ENCODE measurements around the gene PLPP4. TPM values are rescaled to one million over a fixed set of nuclear protein-coding genes. Genes with fewer than 3 reads are reported as not detected.

Gene PLPP4
- total RNA-seq, 1 experiment from 2014 or later = not detected

GRCh38 chr10:120465138-120465537 lies 8.1 kb downstream of the PLPP4 start:
- Histone ChIP-seq H3K79me1 (ENCODE audit: insufficient read depth, low read depth, low read length, poor library complexity, severe bottlenecking) (no peaks in the 10 kb centered on the region), H3K56ac (ENCODE audit: insufficient read length, low read depth, low read length) (no peak overlapping the region), H3K4me2 (ENCODE audit: insufficient read depth, insufficient read length, low read length) (no peak overlapping the region), H4K20me1 (ENCODE audit: control insufficient read depth, insufficient read depth, insufficient read length) (no peaks in the 10 kb centered on the region), H3K27me3 (ENCODE audit: insufficient read depth, low read length) (no peaks in the 10 kb centered on the region), H3K4me1 (ENCODE audit: insufficient read depth, low read length) (no peaks in the 10 kb centered on the region), H2BK20ac (ENCODE audit: low read depth, low read length, poor library complexity, severe bottlenecking) (no peak overlapping the region), H2BK5ac (ENCODE audit: insufficient read length, low read length) (no peak overlapping the region), H3K18ac (ENCODE audit: insufficient read length, low read depth, low read length) (no peak overlapping the region), H2BK120ac (ENCODE audit: low read depth, low read length, poor library complexity, severe bottlenecking) (no peak overlapping the region), H2BK12ac (ENCODE audit: insufficient read length, low read depth, low read length) (no peak overlapping the region), H3K23me2 (ENCODE audit: insufficient read length, low read depth, low read length, poor library complexity, severe bottlenecking) (no peaks in the 10 kb centered on the region), H2AFZ (ENCODE audit: low read length) (no peak overlapping the region), H3T11ph (ENCODE audit: low read length) (no peak overlapping the region), H2AK5ac (ENCODE audit: insufficient read length, low read length) (no peak overlapping the region), H4K8ac (replicated peaks; ENCODE audit: insufficient read length, low read depth, low read length) (no peak overlapping the region), H3K23ac (ENCODE audit: insufficient read length, low read depth, low read length) (no peak overlapping the region), H2BK15ac (ENCODE audit: low read depth, low read length) (no peak overlapping the region), H3K4ac (ENCODE audit: low read depth, low read length) (no peak overlapping the region), H3K79me2 (ENCODE audit: insufficient read depth, low read length) (no peaks in the 10 kb centered on the region), H3K14ac (ENCODE audit: insufficient read depth, low read length) (no peak overlapping the region), H3K27ac (ENCODE audit: insufficient read length, low read depth, low read length) (no peak overlapping the region), H4K91ac (ENCODE audit: insufficient read length, low read depth, low read length) (no peak overlapping the region), H3K9ac (ENCODE audit: extremely low read depth, insufficient read length, low read length) (no peak overlapping the region), H3K9me3 (ENCODE audit: control insufficient read depth, low read depth, low read length) (no peaks in the 10 kb centered on the region), H4K5ac (ENCODE audit: insufficient read length, low read depth, low read length) (no peak overlapping the region)
- peaks cover 13% of the 10 kb centered on the region for H3K27me3 Mint-ChIP-seq (ENCODE audit: low read depth)
- H3K27ac Mint-ChIP-seq = no peak overlapping the region; a peak in 1 of 7 replicates
- no peak for TF ChIP-seq CTCF (conservative IDR thresholded peaks at IDR 0.05)
- no peak overlapping the region for H3K4me3 Mint-ChIP-seq
- no CpG with 5 or more reads among the region's 2 CpGs for WGBS (ENCODE audit: extremely low coverage, insufficient read length, low lambda C conversion rate)
- no peaks in the 10 kb centered on the region for H3K4me1 Mint-ChIP-seq
- no peaks in the 10 kb centered on the region for H3K9me3 Mint-ChIP-seq
- no peak for DNase-seq
- H3K36me3 Mint-ChIP-seq (ENCODE audit: insufficient read depth in 1 of 3, low read depth in 3 of 3) = no peaks in the 10 kb centered on the region

Measured in H9 (cell line).